ENCODE data around the gene TCL1B.

The TCL1B gene

DNA sequence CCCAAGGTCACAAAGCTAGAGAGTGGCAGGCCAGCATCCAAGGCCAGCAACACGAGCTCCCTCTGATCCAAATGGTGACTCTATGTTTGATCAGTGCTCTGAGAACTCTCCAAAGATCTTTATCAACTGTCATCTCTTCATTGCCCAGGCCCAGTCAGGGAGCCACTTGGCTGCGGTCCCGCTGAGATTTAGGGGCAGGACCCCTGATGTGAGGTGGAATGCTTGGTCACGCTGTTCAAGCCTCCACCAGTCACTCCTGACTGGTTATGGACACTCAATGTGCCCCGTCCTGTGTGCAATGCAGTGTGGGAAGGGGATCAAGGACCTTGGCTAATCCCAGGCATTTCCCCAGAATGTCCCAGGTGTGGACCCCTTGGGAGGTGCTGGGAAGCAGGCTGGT, 19.8 kb upstream of the TCL1B start:
- no peak for DNase-seq (ENCODE audit: low read depth, low spot score)

DNA sequence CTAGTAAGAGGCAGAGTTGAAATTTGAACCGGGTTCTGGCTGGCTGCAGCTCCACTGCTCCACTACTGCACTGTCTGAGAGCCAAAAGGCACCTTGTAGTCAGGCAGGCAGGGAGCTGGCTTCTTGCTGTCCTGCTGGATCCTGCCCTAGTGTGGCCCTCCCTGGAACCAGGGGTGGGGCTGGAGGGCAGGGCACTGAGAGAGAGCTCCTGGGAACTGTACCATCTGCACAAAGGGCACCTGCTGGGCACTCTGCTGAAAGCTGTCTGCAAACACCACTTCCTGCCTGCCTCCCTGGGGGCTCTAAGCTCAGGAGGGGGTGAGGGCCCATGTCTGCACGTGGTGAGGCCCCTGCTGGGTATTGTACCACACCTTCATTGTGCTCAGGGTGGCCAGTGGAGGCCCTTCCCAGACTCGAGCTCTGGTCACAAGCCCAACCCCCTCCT, 19.0 kb upstream of the TCL1B start:
- no peak for DNase-seq (ENCODE audit: low read depth, low spot score)

DNA sequence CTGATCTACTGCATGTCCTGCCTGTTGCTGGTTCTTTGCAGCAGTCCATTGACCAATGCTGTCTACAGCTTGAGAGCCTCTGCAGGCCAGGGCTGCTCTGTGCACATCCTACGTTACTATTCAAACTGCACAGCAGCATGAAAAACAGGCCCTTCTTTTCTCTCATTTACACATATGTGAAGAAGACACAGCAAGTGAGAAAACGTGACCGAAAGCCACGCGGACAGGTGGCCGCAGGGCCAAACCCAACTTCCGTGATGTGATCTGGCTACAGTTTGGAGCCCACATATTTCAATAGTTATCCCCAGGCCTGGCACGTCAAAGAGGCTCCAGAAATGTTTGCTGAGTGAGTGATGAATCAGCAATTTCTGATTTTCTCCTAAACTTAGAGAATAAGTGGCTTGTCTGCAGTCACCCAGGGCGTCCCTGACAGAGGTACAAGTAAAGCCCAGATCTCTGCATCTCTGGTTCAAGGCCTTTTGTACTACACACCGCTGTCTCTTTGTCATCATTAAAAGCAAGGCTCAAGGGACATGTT, 17.9 kb upstream of the TCL1B start:
- no peak for DNase-seq (ENCODE audit: low read depth, low spot score)

DNA sequence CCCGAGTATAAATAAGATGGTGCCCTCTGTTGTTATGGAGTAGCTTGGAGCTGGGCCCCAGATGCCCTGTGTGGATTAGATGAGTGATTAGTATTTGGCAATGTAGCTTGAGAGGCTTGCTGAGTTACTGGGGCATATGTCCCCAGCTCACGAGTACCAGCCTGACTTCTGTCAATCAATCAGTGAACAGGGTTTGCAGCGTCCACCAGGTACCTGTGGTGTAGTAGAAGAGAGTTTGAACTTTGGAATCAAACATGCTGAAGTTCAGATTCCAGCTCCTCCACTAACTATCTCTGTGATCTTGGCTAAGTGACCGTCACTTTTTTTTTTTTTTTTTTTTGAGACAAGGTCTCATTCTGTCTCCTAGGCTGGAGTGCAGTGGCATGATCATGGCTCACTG, 11.6 kb upstream of the TCL1B start:
- no peak for DNase-seq (ENCODE audit: low read depth, low spot score)

DNA sequence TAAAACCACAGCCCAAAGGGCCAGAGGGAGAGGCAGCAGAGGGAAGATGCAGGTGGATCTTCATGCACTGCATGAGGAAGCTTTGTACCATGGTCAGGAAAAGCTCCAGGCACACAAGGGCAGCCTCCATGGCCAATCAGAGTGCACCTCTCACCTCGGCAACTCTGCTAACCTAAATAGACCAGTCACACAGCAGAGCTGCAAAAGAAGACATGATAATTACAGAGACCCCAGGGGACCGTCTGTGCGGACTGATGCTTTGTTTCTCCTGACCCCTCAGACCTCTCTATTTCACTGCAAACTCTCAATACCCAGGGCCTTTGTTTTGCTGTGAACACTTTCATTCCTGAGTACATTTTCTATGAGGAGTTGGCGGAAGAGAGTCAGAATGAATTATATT, 10.7 kb upstream of the TCL1B start:
- DNase-seq (ENCODE audit: low read depth, low spot score), result no peak

DNA sequence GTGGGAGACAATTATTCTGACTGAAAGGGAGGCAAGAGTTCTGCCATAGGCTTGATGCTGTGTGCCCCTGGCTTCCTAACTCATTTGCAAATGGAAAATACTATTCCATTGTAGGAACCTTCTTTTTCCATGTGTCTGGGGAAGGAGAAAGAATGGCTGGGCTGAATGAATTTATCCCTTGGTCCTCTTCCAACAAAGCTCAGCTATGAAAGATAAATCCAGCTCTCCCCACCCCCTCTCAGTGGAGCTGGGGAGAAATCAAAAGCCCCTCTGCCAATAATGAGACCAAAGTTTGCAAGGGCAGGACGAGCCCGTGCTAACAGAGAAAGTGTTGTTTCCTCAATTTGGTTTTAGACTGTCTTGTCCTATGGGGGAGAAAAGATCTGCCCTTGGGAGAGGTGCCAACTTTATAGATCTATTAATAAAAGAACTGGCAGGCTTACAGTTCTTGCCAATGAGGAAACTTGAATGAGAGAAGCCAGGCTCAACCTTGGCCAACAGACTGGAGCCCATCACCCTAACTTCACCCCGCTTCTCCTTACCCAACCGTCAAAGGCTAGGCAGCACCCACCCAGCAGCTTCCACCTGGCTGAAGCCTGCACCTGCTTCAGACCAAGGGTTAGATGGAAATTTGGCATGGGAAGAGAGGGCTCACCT, 8.9 kb upstream of the TCL1B start:
- DNase-seq (ENCODE audit: low read depth, low spot score), result no peak

DNA sequence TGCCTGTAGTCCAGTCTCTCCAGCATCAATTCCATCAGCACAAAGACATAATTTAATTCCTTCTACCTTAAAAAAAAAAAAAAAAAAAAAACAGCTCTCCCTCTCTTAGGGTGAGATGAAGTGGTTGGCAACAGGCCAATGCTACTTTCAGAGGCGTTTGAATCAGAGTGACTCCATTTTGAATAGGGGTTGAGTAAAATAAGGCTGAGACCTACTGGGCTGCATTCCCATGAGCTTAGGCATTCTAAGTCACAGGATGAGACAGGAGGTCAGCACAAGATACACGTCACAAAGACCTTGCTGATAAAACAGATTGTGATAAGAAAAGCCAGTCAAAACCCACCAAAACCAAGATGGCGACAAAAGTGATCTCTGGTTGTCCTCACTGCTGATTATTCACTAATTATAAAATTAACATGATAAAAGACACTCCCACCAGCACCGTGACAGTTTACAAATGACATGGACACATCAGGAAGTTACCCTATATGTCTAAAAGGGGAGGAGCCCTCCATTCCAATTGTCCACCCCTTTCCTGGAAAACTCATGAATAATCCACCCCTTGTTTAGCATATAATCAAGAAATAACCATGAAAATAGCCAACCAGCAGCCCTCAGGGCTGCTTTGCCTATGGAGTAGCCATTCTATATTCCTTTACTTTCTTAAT, 6.9 kb upstream of the TCL1B start:
- DNase-seq (ENCODE audit: low read depth, low spot score), result no peak

DNA sequence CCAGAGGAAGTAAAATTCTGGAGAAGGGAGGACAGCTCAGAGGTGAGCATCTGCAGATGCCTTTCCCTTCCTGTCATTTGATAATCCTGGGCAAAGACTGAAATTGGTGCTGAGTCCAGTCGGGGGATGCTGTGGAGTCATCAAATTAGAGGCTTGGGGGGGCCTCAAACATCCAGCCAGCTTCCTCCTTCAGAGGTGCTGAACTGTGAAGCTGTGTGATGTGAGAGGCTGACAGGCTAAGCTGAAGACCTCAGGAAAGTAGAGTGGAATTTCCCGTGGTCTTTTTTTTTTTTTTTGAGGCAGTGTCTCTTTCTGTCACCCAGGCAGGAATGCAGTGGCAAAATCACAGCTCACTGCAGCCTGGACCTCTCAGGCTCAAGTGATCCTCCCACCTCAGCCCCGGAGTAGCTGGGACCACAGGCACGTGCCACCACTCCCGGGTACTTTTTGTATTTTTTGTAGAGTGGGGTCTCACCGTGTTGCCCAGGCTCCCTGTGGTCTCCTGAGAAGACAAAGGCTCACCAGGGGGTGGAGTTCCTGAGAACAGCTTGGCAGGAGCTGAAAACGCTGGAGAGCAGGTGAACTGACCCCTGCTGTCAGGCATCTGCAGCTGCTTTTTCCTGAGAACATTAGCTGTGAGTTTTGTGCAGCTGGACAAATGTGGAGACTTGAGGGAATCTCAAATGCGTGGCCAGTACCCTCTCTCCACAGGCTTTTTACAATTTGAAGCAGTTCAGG, 6.1 kb upstream of the TCL1B start:
- DNase-seq (ENCODE audit: low read depth, low spot score), result no peak

DNA sequence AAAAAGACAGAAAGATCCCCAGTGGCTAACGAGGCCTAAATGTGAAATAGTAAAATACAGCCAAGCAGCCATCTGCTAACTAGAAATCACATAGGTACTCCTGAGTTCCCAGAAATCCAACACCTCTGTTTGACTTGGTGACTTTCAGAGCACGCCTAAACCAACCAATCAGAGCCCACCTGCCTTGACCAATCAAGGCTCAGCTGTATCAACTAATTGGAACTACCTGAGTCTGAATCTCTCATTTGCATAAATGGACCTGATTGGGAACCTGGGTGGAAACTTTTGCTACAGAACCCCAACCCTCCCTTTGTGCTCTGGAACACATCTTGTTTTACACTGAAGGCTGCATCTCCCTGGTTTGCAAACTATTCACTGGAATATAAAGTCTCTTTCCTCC, 5.1 kb upstream of the TCL1B start:
- no peak for DNase-seq (ENCODE audit: low read depth, low spot score)

DNA sequence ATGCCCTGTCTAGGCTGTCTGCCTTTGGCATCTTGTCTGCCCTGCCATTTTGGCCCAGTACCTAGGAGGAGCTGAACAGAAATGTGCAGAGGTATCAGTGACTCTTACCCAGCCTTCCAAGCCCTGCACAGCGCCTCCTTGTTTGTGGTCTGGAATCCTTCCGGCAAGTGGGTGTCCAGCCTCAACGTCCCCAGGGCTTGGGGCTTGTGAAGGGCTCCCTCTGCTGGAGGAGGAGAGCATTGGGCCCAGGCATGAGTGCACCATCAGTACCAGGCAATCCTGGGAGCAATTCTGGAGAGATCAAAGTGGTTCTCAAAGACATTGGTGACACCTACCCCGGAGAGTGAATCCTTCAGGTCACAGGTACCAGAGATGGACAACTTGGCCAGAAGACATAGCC, 2.4 kb upstream of the TCL1B start:
- no peak for DNase-seq (ENCODE audit: low read depth, low spot score)

DNA sequence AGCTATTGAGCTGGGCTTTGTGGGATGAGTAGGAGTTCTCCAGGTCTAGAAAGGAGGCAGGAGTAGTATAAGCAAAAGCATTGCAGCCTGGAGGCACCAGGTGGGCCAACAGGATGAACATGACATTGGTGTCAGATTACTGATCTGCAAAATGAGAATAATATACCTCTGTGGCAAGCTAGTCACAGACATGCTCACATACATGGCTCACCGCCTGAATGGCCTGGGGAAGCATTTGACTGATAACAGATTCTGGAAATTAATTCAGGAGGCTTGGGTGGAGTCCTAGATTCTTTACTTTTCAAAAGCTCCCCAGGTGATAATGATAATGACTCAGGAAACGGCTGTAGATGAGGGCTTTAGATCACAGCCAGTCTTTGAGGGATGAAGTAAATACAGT, 709 bp downstream of the TCL1B start:
- no peak for DNase-seq (ENCODE audit: low read depth, low spot score)

DNA sequence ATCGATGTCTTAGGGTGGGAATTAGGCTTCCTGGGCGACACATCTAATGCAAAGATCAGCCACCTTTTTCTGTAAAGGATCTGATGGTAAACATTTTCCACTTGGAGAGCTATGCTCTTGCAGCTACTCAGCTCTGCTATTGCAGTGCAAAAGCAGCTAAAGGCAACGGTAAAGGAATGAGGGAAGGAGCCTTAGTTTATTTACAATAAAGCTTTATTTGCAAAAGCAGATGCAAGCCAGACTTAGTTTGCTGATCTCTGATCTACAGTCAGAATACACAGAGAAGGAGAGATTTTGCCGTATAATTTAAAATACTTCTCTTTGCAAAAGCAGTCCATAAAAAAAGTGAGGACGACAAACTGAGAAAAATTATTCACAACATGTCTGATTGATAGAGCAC, 3.2 kb downstream of the TCL1B start:
- DNase-seq (ENCODE audit: low read depth, low spot score), result no peak

DNA sequence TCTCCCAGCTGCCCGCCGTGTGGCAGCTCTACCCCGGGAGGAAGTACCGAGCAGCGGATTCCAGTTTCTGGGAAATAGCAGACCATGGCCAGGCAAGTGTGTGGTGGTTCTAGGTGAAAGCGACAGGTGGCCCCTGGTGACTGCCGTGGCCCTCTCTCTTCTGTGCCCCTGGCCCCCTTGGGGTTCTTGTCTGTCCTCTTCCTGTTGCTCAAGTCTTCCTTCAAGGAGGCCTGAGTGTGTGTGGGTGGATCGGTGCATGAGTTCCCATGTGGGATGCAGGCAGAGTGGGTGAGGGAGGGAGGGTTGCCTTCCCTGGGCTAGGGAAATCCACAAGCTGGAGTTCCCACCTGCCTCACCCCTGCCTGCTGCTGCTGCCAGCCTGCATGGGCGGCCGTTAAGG, 4.6 kb downstream of the TCL1B start:
- no peak for DNase-seq (ENCODE audit: low read depth, low spot score)

DNA sequence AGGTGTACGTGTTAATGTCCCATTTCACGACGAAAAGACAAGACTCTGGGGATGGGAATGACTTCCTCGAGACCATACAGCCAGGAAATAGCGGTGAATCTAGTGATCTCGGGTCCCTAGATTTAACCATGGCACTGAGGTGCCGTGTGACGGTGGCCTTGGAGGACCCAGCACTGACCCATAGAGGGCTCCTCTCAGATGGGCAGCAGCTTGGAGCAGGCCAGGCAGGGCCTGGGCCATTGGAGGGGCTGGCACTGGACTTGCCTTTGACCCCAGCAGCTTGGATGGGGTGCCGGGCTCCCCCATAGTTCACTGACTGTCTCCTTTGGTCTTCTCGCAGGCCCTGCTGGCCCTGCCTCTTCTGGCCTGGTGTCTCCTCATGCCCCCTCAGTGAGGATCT, 5.4 kb downstream of the TCL1B start:
- DNase-seq (ENCODE audit: low read depth, low spot score), result no peak

DNA sequence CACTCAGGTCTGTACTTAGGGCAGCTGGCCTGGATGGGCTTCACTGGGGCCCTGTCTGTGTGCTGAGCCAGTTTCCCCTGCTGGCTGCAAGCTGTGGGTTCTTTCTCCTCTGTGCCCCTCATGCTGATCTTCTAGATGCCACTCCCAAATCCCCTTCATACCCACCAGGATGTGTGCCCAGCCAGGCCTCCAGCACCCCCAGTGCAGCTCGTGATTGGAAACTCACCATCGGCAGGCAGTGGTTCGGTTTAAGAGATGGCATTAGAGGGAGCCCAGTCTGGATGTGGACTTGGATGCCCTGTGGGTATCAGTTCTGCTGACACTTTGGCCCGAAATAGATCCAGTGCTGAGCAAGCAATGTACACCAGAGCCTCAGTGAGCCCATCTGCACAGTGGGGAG, 5.9 kb downstream of the TCL1B start:
- DNase-seq (ENCODE audit: low read depth, low spot score), result no peak

DNA sequence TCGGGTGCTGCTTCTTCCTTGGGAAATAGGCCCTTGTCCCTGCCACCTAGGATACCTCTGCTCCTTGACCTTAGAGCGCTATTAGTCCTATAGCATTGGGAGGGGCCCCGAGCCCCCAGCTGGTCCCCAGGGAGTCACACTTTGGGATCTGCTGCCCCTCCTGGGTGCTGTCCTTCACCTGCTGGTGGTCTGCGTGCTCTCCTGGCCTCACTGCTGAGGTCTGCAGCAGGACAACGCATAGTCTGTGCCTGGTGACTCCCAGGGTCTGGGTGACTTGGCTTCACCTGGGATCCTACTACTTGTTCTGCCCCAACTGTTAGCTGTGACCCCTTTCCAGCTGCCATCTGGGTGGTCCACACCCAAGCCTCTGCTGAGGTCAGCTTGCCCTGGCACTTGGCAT, 8.8 kb downstream of the TCL1B start:
- no peak for DNase-seq (ENCODE audit: low read depth, low spot score)

DNA sequence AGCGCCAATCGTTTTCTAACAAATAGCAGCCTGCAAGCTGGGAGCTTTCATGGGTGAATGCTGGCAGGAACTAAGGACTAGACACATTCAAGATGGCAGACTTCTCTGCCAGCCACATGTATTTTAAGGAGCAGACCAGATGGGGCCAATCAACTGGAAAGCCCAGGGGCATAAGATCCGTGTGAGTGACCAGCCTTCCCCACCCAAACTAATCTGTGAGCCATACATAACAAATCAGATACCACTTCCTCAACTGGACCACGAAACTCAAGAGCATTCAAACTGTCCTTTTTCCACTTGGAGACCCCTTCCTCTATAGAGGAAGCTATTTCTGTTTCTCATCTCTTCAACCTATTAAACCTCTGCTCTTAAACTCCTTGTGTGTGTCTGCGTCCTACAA, 9.7 kb downstream of the TCL1B start:
- DNase-seq (ENCODE audit: low read depth, low spot score), result no peak

DNA sequence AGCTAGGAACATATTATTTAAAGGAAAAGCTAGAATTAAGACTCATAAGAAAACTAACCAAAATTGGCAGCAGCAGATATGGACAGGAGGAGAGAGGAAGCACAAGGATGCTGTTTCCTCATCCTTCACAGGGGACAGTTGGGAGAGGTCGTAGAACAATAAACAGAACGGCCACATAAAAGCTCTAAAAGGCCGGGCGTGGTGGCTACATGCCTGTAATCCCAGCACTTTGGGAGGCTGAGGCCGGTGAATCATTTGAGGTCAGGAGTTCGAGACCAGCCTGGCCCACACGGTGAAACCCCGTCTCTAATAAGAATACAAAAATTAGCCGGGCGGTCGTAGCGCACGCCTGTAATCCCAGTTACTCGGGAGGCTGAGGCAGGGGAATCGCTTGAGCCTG, 10.5 kb downstream of the TCL1B start:
- DNase-seq (ENCODE audit: low read depth, low spot score), result no peak

DNA sequence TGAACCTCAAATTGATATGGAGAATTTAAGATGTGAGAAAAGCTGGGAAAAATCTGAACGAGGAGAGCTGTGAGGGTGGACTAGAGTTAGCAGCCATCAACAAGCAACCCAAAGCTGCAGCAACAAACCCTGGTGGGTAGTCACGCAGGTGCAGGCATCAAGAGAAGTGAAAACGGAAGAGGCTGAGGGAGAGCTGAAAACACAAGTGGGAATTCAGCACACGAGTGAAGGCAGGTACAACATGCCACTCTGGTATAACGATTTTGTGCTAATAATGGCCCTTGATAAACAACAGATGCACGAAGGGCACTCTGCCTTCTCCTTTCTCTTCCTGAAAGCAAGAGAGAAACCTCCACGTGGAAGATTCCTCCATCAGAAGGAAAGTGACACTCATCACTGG, 11.5 kb downstream of the TCL1B start:
- DNase-seq (ENCODE audit: low read depth, low spot score), result no peak

DNA sequence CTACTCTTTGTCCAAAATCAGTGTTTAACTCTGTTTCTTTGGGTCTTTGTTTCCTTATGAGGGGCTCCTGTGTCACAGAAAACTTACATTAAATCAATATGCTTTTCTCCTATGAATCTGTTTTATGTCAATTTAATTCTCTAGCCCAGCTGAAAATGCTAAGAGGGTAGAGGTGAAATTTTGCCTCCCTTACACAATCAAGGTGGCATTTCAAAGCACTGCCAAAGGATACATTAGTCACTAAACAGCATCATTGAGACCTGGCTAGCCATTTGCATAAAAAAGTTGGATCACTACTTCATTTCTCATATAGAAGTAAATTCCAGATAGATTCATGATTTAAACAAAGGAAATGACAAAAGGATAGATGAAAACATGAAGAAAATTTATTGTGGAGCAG, 12.1 kb downstream of the TCL1B start:
- no peak for DNase-seq (ENCODE audit: low read depth, low spot score)

DNA sequence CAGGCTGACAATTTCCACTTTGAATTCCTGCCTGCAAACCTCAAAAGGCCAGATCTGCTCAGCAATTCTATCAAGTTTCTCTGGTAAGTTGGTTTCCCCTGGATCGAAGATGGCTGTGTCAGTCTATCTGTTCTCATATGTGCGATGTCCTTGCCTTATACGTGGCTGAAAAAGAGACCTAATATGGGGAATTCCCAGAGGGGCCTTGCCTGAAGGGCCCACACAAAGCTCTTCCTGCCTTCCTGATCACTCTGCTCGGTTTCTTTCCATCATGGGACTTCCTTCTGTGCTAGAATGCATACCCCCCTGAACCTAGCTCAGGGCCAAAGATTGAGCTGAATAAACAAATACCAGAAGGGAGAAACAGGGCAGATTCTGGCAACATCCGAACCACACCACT, 13.2 kb downstream of the TCL1B start:
- DNase-seq (ENCODE audit: low read depth, low spot score), result no peak

DNA sequence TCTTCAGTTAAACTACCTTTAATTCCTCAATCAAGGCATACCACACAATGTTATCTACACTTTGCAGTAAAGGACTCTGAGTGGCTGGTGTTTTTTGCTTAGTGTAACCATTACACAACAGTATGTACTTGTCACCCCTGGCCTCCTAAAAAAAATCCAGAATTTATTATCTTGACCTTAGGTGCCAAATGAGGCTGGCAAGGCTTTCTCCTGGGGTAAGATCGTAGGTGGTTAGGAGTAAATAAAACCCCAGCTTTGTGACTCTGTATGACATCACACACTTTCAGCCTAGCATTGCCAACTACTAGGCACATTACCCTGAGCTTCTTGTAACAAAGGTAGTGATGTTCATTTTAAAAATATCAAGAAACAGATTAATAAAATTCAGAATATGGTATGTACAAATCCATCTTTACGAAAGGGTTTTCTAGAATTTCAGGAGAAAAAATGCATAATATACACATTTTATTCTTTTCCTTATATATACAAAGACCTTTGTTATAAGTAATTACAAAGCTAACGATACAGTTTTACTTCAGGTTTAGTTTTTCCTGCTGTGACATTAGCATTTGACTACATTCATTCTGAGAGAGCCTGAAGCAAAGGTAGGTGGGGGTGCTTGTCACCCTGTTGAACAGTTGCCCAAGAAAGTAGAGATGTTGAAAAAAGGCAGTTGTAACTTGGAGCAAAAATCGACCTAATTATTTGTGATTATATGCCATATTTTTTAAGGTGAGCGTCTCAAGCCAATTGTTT, 14.2 kb downstream of the TCL1B start:
- DNase-seq (ENCODE audit: low read depth, low spot score), result no peak
